ENCODE results near the gene ASIC1. TPM values are rescaled to one million over a fixed set of nuclear protein-coding genes. Genes with fewer than 3 reads are reported as not detected.

The ASIC1 gene
- total and polyA plus RNA-seq, 2 experiments from 2014 or later, result 0.76 to 1.5 TPM

DNA sequence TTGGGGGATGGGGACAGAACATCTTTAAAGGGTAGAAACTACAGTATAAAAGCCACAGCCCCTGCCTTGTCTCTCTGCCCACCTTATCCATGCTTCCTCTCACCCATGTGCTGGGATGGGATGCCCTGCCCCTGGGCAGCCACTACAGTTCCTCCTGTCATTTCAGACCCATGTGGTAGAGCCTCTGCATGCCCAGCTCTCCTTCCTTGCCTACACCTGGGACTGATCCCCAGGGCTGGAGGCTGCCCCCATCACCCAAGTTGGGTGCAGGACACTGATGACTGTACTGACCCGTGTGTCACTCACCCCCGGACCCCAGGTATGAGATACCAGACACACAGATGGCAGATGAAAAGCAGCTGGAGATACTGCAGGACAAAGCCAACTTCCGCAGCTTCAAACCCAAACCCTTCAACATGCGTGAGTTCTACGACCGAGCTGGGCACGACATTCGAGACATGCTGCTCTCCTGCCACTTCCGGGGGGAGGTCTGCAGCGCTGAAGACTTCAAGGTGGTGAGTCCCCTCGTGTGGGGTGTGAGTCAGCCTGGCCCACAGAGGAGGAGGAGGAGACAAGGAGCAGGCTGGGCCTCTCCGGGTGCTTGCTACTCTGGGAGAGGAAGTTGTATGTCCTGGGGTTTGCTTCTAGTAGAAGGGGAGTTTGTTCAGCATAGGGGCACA, 2.2 kb downstream of the ASIC1 start:
- Histone ChIP-seq H4K20me1 (replicated peaks; ENCODE audit: insufficient read depth) (no peaks in the 10 kb centered on the region), H3F3A (replicated peaks; ENCODE audit: low read depth) (peaks cover 9% of the 10 kb centered on the region), H3K27ac (ENCODE audit: low read depth) (no peak overlapping the region), H3K9me2 (ENCODE audit: insufficient read depth) (no peaks in the 10 kb centered on the region), H3K36me3 (ENCODE audit: insufficient read depth) (no peaks in the 10 kb centered on the region), H3K27me3 (ENCODE audit: insufficient read depth) (peaks cover 76% of the 10 kb centered on the region), H3K4me1 (ENCODE audit: insufficient read depth) (peaks cover 9% of the 10 kb centered on the region), H3K4me2 (no peak overlapping the region), H3K4me3 (no peak overlapping the region), H2AFZ (no peak overlapping the region), H3K79me2 (replicated peaks; ENCODE audit: insufficient read depth) (no peaks in the 10 kb centered on the region)
- no peak for TF ChIP-seq EZH2 (IDR thresholded peaks at IDR 0.05; ENCODE audit: low read depth, unreplicated experiment)
- TF ChIP-seq, protein P1, sequence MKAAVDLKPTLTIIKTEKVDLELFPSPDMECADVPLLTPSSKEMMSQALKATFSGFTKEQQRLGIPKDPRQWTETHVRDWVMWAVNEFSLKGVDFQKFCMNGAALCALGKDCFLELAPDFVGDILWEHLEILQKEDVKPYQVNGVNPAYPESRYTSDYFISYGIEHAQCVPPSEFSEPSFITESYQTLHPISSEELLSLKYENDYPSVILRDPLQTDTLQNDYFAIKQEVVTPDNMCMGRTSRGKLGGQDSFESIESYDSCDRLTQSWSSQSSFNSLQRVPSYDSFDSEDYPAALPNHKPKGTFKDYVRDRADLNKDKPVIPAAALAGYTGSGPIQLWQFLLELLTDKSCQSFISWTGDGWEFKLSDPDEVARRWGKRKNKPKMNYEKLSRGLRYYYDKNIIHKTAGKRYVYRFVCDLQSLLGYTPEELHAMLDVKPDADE (IDR thresholded peaks at IDR 0.05), result no peak
- no peak for TF ChIP-seq POLR2AphosphoS5 (IDR thresholded peaks at IDR 0.05; ENCODE audit: low read depth)
- TF ChIP-seq ZNF331 (CRISPR knock-in tag; IDR thresholded peaks at IDR 0.05; ENCODE audit: low read depth), result no peak
- no peak for TF ChIP-seq CREB1 (CRISPR knock-in tag; IDR thresholded peaks at IDR 0.05; ENCODE audit: low read depth)
- no peak for TF ChIP-seq STAT1 (IDR thresholded peaks at IDR 0.05; ENCODE audit: unreplicated experiment)
- TF ChIP-seq, protein P2, sequence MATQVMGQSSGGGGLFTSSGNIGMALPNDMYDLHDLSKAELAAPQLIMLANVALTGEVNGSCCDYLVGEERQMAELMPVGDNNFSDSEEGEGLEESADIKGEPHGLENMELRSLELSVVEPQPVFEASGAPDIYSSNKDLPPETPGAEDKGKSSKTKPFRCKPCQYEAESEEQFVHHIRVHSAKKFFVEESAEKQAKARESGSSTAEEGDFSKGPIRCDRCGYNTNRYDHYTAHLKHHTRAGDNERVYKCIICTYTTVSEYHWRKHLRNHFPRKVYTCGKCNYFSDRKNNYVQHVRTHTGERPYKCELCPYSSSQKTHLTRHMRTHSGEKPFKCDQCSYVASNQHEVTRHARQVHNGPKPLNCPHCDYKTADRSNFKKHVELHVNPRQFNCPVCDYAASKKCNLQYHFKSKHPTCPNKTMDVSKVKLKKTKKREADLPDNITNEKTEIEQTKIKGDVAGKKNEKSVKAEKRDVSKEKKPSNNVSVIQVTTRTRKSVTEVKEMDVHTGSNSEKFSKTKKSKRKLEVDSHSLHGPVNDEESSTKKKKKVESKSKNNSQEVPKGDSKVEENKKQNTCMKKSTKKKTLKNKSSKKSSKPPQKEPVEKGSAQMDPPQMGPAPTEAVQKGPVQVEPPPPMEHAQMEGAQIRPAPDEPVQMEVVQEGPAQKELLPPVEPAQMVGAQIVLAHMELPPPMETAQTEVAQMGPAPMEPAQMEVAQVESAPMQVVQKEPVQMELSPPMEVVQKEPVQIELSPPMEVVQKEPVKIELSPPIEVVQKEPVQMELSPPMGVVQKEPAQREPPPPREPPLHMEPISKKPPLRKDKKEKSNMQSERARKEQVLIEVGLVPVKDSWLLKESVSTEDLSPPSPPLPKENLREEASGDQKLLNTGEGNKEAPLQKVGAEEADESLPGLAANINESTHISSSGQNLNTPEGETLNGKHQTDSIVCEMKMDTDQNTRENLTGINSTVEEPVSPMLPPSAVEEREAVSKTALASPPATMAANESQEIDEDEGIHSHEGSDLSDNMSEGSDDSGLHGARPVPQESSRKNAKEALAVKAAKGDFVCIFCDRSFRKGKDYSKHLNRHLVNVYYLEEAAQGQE (IDR thresholded peaks at IDR 0.05; ENCODE audit: unreplicated experiment), result no peak
- TF ChIP-seq, protein P3, sequence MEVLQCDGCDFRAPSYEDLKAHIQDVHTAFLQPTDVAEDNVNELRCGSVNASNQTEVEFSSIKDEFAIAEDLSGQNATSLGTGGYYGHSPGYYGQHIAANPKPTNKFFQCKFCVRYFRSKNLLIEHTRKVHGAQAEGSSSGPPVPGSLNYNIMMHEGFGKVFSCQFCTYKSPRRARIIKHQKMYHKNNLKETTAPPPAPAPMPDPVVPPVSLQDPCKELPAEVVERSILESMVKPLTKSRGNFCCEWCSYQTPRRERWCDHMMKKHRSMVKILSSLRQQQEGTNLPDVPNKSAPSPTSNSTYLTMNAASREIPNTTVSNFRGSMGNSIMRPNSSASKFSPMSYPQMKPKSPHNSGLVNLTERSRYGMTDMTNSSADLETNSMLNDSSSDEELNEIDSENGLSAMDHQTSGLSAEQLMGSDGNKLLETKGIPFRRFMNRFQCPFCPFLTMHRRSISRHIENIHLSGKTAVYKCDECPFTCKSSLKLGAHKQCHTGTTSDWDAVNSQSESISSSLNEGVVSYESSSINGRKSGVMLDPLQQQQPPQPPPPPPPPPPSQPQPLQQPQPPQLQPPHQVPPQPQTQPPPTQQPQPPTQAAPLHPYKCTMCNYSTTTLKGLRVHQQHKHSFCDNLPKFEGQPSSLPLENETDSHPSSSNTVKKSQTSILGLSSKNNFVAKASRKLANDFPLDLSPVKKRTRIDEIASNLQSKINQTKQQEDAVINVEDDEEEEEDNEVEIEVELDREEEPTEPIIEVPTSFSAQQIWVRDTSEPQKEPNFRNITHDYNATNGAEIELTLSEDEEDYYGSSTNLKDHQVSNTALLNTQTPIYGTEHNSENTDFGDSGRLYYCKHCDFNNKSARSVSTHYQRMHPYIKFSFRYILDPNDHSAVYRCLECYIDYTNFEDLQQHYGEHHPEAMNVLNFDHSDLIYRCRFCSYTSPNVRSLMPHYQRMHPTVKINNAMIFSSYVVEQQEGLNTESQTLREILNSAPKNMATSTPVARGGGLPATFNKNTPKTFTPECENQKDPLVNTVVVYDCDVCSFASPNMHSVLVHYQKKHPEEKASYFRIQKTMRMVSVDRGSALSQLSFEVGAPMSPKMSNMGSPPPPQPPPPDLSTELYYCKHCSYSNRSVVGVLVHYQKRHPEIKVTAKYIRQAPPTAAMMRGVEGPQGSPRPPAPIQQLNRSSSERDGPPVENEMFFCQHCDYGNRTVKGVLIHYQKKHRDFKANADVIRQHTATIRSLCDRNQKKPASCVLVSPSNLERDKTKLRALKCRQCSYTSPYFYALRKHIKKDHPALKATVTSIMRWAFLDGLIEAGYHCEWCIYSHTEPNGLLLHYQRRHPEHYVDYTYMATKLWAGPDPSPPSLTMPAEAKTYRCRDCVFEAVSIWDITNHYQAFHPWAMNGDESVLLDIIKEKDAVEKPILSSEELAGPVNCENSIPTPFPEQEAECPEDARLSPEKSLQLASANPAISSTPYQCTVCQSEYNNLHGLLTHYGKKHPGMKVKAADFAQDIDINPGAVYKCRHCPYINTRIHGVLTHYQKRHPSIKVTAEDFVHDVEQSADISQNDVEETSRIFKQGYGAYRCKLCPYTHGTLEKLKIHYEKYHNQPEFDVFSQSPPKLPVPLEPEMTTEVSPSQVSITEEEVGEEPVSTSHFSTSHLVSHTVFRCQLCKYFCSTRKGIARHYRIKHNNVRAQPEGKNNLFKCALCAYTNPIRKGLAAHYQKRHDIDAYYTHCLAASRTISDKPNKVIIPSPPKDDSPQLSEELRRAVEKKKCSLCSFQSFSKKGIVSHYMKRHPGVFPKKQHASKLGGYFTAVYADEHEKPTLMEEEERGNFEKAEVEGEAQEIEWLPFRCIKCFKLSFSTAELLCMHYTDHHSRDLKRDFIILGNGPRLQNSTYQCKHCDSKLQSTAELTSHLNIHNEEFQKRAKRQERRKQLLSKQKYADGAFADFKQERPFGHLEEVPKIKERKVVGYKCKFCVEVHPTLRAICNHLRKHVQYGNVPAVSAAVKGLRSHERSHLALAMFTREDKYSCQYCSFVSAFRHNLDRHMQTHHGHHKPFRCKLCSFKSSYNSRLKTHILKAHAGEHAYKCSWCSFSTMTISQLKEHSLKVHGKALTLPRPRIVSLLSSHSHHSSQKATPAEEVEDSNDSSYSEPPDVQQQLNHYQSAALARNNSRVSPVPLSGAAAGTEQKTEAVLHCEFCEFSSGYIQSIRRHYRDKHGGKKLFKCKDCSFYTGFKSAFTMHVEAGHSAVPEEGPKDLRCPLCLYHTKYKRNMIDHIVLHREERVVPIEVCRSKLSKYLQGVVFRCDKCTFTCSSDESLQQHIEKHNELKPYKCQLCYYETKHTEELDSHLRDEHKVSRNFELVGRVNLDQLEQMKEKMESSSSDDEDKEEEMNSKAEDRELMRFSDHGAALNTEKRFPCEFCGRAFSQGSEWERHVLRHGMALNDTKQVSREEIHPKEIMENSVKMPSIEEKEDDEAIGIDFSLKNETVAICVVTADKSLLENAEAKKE (CRISPR knock-in tag; IDR thresholded peaks at IDR 0.05), result no peak
- TF ChIP-seq NANOG (IDR thresholded peaks at IDR 0.05; ENCODE audit: borderline replicate concordance), result no peak
- TF ChIP-seq JUNB (IDR thresholded peaks at IDR 0.05; ENCODE audit: unreplicated experiment), result no peak
- TF ChIP-seq EZH2phosphoT487 (IDR thresholded peaks at IDR 0.05; ENCODE audit: unreplicated experiment), result no peak
- TF ChIP-seq, protein P4, sequence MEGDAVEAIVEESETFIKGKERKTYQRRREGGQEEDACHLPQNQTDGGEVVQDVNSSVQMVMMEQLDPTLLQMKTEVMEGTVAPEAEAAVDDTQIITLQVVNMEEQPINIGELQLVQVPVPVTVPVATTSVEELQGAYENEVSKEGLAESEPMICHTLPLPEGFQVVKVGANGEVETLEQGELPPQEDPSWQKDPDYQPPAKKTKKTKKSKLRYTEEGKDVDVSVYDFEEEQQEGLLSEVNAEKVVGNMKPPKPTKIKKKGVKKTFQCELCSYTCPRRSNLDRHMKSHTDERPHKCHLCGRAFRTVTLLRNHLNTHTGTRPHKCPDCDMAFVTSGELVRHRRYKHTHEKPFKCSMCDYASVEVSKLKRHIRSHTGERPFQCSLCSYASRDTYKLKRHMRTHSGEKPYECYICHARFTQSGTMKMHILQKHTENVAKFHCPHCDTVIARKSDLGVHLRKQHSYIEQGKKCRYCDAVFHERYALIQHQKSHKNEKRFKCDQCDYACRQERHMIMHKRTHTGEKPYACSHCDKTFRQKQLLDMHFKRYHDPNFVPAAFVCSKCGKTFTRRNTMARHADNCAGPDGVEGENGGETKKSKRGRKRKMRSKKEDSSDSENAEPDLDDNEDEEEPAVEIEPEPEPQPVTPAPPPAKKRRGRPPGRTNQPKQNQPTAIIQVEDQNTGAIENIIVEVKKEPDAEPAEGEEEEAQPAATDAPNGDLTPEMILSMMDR (conservative IDR thresholded peaks at IDR 0.05; ENCODE audit: low read depth in 2 of 2), result no peak
- no peak for TF ChIP-seq ZNF114 (CRISPR knock-in tag; IDR thresholded peaks at IDR 0.05)
- Mint-ChIP-seq H3K36me3 (ENCODE audit: low read depth) (no peaks in the 10 kb centered on the region; the same call in 2 of the 3 replicates), H3K9me3 (no peaks in the 10 kb centered on the region; the same call in 1 of the 3 replicates), H3K27me3 (ENCODE audit: insufficient read depth, low read depth, poor library complexity) (peaks cover 47% of the 10 kb centered on the region), H3K4me1 (peaks cover 28% of the 10 kb centered on the region), H3K4me3 (no peak overlapping the region; the same call in 2 of the 3 replicates), H3K27ac (no peak overlapping the region)
- ATAC-seq (no peak), DNase-seq (ENCODE audit: low spot score) (no peak)
